Neutrophil (primary cell): ENCODE data around the gene DCAF4.
A peak's percentile ranks its signal among the peaks of the same experiment; 100 is the strongest.

Experiments used
- H3K27ac ChIP-seq: fragments of 200-600 bp; sonication (generic); 2 replicates; pipeline ENCODE4 v1.5.1; 2016; ENCODE audit warnings: mild to moderate bottlenecking, moderate library complexity
- H3K27me3 ChIP-seq: fragments of 200-600 bp; sonication (generic); 2 replicates; pipeline ENCODE4 v1.6.0; 2016; ENCODE audit warnings: mild to moderate bottlenecking
- H3K36me3 ChIP-seq: fragments of 200-600 bp; sonication (generic); 2 replicates; pipeline ENCODE4 v1.5.1; 2017
- H3K4me1 ChIP-seq, 2 experiments: fragments of 200-600 bp in 1 of 2; sonication (generic) in 1 of 2; 1 replicate in 1 of 2; 2 replicates in 1 of 2; pipeline versions ENCODE4 v1.5.1 to v1.6.1; 2013 to 2016; ENCODE audit warnings: low read depth in 1 of 2, low read length in 1 of 2, mild to moderate bottlenecking in 1 of 2, moderate library complexity in 1 of 2; ENCODE audit not compliant: control insufficient read depth in 1 of 2, insufficient read depth in 1 of 2
- H3K4me3 ChIP-seq, 2 experiments: fragments of 200-600 bp in 1 of 2; sonication (generic) in 1 of 2; 1 replicate in 1 of 2; 2 replicates in 1 of 2; pipeline ENCODE4 v1.5.1; 2013 to 2016; ENCODE audit warnings: low read depth in 1 of 2, low read length in 1 of 2, mild to moderate bottlenecking in 1 of 2, moderate library complexity in 1 of 2
- H3K9me3 ChIP-seq: fragments of 200-600 bp; sonication (generic); 2 replicates; pipeline ENCODE4 v1.5.1; 2016
- TF ChIP-seq, protein P1 (sequence below): fragments of 200-600 bp; sonication (generic); IDR thresholded peaks from 2 replicates; pipeline ENCODE4 v1.5.1; 2016; ENCODE audit warnings: antibody characterized with exemption

The DCAF4 gene, protein sequence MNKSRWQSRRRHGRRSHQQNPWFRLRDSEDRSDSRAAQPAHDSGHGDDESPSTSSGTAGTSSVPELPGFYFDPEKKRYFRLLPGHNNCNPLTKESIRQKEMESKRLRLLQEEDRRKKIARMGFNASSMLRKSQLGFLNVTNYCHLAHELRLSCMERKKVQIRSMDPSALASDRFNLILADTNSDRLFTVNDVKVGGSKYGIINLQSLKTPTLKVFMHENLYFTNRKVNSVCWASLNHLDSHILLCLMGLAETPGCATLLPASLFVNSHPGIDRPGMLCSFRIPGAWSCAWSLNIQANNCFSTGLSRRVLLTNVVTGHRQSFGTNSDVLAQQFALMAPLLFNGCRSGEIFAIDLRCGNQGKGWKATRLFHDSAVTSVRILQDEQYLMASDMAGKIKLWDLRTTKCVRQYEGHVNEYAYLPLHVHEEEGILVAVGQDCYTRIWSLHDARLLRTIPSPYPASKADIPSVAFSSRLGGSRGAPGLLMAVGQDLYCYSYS

DNA sequence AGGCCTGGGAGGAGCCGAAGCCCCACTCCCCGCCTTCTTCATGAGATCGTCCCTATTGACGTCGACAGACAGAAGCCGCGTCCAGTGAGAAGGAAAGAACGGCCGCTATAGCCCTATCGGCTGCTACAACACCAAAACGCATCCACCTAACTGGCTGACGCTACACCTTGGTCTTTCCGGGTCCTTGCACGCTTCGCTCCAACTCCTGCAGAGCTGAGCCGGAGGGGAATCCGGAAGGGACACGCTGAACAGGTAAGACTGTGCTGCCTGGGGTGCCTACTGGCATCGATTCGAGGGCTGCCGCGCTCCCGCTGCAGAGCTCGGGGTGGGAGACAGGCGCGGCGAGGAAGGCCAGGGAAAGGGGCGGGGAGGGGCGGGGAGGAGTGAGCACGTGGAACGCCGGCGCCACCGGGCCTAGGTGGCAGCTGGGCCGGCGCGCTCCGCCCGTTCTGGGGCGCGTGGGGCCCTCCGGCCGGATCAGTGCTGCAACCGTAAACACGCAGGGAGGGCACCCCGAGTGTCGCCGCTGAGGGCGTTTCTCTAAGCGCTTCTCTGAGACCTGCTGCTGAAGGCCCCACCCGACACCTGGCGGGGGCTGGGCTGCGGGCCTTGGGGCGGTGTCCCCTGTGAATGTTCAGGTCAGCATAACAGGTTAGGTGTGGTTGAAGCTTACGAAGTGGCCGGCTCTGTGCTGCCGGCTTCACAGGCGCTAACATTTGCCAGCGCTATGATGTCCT is at the start of gene DCAF4:
TSS of gene DCAF4 (plus strand) at position 173 of the 737 bp plus-strand sequence. CDS start 11,515 bp downstream, outside the sequence.
- Histone ChIP-seq H3K36me3 (no peaks in the 10 kb centered on the region), H3K4me1 (peaks cover 16 to 19% of the 10 kb centered on the region in 2 experiments), H3K27me3 (peaks cover 54% of the 10 kb centered on the region), H3K4me3 (peak within 1 kb of the TSS; percentile 63 to 77), H3K27ac (peak within 1 kb of the TSS; percentile 42), H3K9me3 (no peaks in the 10 kb centered on the region)
- TF ChIP-seq, protein P1, sequence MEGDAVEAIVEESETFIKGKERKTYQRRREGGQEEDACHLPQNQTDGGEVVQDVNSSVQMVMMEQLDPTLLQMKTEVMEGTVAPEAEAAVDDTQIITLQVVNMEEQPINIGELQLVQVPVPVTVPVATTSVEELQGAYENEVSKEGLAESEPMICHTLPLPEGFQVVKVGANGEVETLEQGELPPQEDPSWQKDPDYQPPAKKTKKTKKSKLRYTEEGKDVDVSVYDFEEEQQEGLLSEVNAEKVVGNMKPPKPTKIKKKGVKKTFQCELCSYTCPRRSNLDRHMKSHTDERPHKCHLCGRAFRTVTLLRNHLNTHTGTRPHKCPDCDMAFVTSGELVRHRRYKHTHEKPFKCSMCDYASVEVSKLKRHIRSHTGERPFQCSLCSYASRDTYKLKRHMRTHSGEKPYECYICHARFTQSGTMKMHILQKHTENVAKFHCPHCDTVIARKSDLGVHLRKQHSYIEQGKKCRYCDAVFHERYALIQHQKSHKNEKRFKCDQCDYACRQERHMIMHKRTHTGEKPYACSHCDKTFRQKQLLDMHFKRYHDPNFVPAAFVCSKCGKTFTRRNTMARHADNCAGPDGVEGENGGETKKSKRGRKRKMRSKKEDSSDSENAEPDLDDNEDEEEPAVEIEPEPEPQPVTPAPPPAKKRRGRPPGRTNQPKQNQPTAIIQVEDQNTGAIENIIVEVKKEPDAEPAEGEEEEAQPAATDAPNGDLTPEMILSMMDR = no peak

DNA sequence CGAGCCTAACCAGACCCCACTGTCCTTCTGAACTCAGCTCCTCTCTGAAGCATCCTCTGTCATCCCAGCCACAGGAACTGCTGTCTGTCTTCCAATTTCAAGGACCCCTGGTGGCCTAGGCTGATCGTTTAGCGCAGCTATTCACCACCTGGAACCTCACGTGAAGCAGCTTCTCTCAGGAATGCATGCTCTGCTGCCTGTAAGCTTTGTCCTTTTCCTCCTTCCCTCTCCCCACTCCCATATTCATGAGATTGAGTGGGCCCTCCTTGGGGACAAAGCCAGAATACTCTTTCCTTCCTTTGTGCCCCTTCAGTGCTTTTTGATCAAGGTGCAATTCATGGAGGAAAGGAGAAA is 49.6 kb upstream of the DCAF4 start:
- Histone ChIP-seq H3K4me3 (no peak overlapping the region), H3K27ac (no peak overlapping the region), H3K36me3 (no peaks in the 10 kb centered on the region), H3K9me3 (no peaks in the 10 kb centered on the region), H3K4me1 (no peaks in the 10 kb centered on the region), H3K27me3 (peaks cover 18% of the 10 kb centered on the region)
- TF ChIP-seq, protein P1 = no peak

DNA sequence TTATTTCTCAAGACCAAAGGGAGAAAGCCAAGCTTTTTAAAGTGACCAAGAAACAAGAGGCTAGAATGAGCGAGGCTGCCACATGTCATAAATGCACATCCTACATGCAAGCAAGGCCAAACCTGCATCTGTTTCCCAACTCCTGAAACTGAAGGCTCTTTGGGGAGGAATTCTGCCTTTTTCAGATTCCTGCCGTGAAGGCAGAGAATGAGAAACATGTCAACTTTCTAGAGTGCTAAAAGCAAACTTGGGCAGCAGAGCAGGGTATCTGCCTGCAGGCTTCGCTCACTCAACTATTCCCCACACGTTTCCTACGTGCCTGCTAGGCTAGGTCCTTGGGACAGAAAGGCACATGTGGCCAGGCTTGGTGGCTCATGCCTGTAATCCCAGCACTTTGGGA is 47.5 kb upstream of the DCAF4 start:
- no peak overlapping the region for H3K4me3 ChIP-seq
- no peaks in the 10 kb centered on the region for H3K4me1 ChIP-seq
- TF ChIP-seq, protein P1 = no peak
- no peak overlapping the region for H3K27ac ChIP-seq
- H3K36me3 ChIP-seq = no peaks in the 10 kb centered on the region
- no peaks in the 10 kb centered on the region for H3K9me3 ChIP-seq
- peaks cover 33% of the 10 kb centered on the region for H3K27me3 ChIP-seq

DNA sequence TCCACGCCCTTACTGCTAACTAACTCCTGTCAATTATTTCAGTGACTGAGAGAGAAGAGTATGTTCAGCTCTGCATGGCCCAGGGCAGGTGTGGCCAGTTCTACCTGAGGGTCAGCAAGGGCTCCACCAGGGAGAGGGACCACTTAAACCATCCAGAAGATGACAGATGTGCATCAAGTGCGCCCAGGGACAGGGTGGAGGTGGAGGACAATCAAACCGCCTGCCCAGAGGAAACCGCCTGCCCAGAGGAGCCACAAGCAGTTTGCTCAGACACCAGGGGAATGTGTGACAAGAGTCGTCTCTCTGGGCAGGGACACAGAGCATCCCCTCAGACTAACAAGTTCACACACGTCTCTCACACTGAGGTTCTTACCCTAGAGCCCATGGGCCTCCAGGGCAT is 46.8 kb upstream of the DCAF4 start:
- TF ChIP-seq, protein P1 = no peak
- Histone ChIP-seq H3K9me3 (no peaks in the 10 kb centered on the region), H3K4me1 (no peaks in the 10 kb centered on the region)

DNA sequence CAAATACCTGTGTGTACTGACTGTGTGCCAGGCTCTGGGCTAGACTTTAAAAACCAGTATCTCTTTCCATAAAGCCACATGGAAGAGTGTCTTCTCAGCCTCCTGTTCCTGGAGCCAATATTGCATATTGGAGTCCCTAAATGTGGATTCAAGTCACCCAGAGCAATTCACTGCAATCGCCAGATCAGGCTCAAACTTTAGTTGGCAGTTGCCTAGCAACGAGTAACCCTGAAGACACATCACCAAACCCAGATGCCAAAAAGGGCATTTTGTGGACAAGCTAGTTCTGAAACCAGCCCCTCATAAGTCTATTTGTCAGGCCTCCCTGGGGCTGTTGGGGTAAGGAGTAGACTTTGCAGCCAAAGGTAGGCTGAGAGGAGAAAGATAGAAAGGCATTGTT is 46.1 kb upstream of the DCAF4 start:
- H3K4me3 ChIP-seq = no peak overlapping the region
- H3K27ac ChIP-seq = no peak overlapping the region
- H3K9me3 ChIP-seq = no peaks in the 10 kb centered on the region
- H3K4me1 ChIP-seq = no peaks in the 10 kb centered on the region
- H3K27me3 ChIP-seq = peaks cover 39% of the 10 kb centered on the region
- TF ChIP-seq, protein P1 = no peak
- H3K36me3 ChIP-seq = no peaks in the 10 kb centered on the region

More for the DNA sequence above, 46.8 kb upstream of the DCAF4 start:
- H3K4me3 ChIP-seq = no peak overlapping the region
- no peaks in the 10 kb centered on the region for H3K36me3 ChIP-seq
- H3K27me3 ChIP-seq = peaks cover 37% of the 10 kb centered on the region
- no peak overlapping the region for H3K27ac ChIP-seq
